GM23338 (cell line): ENCODE measurements around the gene SULT6B1.

Experiments
- CREB1 ChIP-seq: fragments of 250-450 bp; sonication (Bioruptor Pico); IDR thresholded peaks from 2 replicates; pipeline ENCODE4 v1.5.0; 2020; ENCODE audit warnings: low read depth, mild to moderate bottlenecking, moderate library complexity
- ETS1 ChIP-seq: IDR thresholded peaks from 2 replicates; pipeline ENCODE4 v1.6.1; 2016; ENCODE audit warnings: antibody characterized with exemption
- EZH2 ChIP-seq: fragments of 200-600 bp; sonication (generic); IDR thresholded peaks from one replicate; pipeline ENCODE4 v1.8.0; 2017; ENCODE audit warnings: antibody characterized with exemption, mild to moderate bottlenecking, low read depth; ENCODE audit not compliant: unreplicated experiment
- EZH2phosphoT487 ChIP-seq: fragments of 200-600 bp; sonication (generic); IDR thresholded peaks from one replicate; pipeline ENCODE4 v1.8.1; 2018; ENCODE audit warnings: antibody characterized with exemption; ENCODE audit not compliant: unreplicated experiment
- JUNB ChIP-seq: IDR thresholded peaks from one replicate; pipeline ENCODE4 v1.6.1; 2016; ENCODE audit warnings: antibody characterized with exemption; ENCODE audit not compliant: unreplicated experiment
- NANOG ChIP-seq: IDR thresholded peaks from 2 replicates; pipeline ENCODE4 v1.6.1; 2016; ENCODE audit warnings: antibody characterized with exemption, borderline replicate concordance
- POLR2AphosphoS5 ChIP-seq: IDR thresholded peaks from 2 replicates; pipeline ENCODE4 v1.6.1; 2016; ENCODE audit warnings: antibody characterized with exemption, low read depth
- STAT1 ChIP-seq: IDR thresholded peaks from one replicate; pipeline ENCODE4 v1.6.1; 2016; ENCODE audit warnings: antibody characterized with exemption; ENCODE audit not compliant: unreplicated experiment
- ZNF114 ChIP-seq: fragments of 250-450 bp; sonication (Bioruptor Pico); IDR thresholded peaks from 2 replicates; pipeline ENCODE4 v1.5.0; 2020; ENCODE audit warnings: mild to moderate bottlenecking, moderate library complexity
- TF ChIP-seq, protein P1 (sequence below), 2 experiments: fragments of 200-600 bp in 1 of 2; sonication (generic) in 1 of 2; conservative IDR thresholded peaks; 2 replicates each; pipeline versions ENCODE4 v1.5.1 to v1.6.1; 2016 to 2017; ENCODE audit warnings: antibody characterized with exemption in 2 of 2, low read depth in 2 of 2, mild to moderate bottlenecking in 2 of 2, moderate library complexity in 1 of 2
- TF ChIP-seq, protein P2 (sequence below): IDR thresholded peaks from one replicate; pipeline ENCODE4 v1.6.1; 2018; ENCODE audit warnings: antibody characterized with exemption; ENCODE audit not compliant: unreplicated experiment

GRCh38 chr2:37231241-37232130 is 43.0 kb upstream of the SULT6B1 start, which contains the start of the genes CEBPZ and NDUFAF7:
- TF ChIP-seq, protein P1, sequence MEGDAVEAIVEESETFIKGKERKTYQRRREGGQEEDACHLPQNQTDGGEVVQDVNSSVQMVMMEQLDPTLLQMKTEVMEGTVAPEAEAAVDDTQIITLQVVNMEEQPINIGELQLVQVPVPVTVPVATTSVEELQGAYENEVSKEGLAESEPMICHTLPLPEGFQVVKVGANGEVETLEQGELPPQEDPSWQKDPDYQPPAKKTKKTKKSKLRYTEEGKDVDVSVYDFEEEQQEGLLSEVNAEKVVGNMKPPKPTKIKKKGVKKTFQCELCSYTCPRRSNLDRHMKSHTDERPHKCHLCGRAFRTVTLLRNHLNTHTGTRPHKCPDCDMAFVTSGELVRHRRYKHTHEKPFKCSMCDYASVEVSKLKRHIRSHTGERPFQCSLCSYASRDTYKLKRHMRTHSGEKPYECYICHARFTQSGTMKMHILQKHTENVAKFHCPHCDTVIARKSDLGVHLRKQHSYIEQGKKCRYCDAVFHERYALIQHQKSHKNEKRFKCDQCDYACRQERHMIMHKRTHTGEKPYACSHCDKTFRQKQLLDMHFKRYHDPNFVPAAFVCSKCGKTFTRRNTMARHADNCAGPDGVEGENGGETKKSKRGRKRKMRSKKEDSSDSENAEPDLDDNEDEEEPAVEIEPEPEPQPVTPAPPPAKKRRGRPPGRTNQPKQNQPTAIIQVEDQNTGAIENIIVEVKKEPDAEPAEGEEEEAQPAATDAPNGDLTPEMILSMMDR (conservative IDR thresholded peaks at IDR 0.05; ENCODE audit: low read depth in 2 of 2) = no peak
- TF ChIP-seq POLR2AphosphoS5 (peak; percentile 92), EZH2 (no peak), NANOG (no peak), EZH2phosphoT487 (no peak), CREB1 (CRISPR knock-in tag) (peak; percentile 80), JUNB (no peak), STAT1 (no peak), ETS1 (no peak; the same call in 1 of the 2 replicates), ZNF114 (no peak)
- TF ChIP-seq, protein P2, sequence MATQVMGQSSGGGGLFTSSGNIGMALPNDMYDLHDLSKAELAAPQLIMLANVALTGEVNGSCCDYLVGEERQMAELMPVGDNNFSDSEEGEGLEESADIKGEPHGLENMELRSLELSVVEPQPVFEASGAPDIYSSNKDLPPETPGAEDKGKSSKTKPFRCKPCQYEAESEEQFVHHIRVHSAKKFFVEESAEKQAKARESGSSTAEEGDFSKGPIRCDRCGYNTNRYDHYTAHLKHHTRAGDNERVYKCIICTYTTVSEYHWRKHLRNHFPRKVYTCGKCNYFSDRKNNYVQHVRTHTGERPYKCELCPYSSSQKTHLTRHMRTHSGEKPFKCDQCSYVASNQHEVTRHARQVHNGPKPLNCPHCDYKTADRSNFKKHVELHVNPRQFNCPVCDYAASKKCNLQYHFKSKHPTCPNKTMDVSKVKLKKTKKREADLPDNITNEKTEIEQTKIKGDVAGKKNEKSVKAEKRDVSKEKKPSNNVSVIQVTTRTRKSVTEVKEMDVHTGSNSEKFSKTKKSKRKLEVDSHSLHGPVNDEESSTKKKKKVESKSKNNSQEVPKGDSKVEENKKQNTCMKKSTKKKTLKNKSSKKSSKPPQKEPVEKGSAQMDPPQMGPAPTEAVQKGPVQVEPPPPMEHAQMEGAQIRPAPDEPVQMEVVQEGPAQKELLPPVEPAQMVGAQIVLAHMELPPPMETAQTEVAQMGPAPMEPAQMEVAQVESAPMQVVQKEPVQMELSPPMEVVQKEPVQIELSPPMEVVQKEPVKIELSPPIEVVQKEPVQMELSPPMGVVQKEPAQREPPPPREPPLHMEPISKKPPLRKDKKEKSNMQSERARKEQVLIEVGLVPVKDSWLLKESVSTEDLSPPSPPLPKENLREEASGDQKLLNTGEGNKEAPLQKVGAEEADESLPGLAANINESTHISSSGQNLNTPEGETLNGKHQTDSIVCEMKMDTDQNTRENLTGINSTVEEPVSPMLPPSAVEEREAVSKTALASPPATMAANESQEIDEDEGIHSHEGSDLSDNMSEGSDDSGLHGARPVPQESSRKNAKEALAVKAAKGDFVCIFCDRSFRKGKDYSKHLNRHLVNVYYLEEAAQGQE = no peak
